ENCODE data around the gene BTBD10.

DNA sequence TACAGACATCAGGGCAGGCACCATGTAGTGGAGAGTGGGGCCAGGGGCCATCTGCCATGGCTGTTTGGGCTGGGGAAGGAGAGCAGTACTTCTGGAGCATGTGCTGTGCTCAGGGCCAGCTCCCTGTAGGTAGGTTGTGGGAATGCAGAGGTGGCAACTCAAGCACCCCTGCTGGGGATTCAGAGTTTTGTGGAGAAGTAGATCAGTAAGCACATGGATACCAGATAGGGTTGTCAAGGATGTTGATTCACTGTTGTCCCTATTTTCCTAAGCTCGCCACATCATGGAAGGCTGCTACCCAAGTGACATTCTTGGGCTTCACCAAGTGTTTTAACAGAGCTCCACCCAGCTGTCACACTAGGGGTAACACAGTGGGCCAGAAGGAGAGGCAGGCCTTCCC is 118.2 kb downstream of the BTBD10 start:
- TF ChIP-seq, protein P1, sequence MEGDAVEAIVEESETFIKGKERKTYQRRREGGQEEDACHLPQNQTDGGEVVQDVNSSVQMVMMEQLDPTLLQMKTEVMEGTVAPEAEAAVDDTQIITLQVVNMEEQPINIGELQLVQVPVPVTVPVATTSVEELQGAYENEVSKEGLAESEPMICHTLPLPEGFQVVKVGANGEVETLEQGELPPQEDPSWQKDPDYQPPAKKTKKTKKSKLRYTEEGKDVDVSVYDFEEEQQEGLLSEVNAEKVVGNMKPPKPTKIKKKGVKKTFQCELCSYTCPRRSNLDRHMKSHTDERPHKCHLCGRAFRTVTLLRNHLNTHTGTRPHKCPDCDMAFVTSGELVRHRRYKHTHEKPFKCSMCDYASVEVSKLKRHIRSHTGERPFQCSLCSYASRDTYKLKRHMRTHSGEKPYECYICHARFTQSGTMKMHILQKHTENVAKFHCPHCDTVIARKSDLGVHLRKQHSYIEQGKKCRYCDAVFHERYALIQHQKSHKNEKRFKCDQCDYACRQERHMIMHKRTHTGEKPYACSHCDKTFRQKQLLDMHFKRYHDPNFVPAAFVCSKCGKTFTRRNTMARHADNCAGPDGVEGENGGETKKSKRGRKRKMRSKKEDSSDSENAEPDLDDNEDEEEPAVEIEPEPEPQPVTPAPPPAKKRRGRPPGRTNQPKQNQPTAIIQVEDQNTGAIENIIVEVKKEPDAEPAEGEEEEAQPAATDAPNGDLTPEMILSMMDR (IDR thresholded peaks at IDR 0.05; ENCODE audit: low read depth, low read length), result no peak
- TF ChIP-seq EZH2phosphoT487 (IDR thresholded peaks at IDR 0.05; ENCODE audit: low read depth), result no peak

All from OCI-LY3 (cell line).